ENCODE measurements around the gene TMC5.
A peak's percentile ranks its signal among the peaks of the same experiment; 100 is the strongest.
"Not testable (repeated sequence)": the region's sequence is repeated elsewhere in the genome, so short reads cannot be mapped to it uniquely, and the experiment has no call there.

The TMC5 gene, protein sequence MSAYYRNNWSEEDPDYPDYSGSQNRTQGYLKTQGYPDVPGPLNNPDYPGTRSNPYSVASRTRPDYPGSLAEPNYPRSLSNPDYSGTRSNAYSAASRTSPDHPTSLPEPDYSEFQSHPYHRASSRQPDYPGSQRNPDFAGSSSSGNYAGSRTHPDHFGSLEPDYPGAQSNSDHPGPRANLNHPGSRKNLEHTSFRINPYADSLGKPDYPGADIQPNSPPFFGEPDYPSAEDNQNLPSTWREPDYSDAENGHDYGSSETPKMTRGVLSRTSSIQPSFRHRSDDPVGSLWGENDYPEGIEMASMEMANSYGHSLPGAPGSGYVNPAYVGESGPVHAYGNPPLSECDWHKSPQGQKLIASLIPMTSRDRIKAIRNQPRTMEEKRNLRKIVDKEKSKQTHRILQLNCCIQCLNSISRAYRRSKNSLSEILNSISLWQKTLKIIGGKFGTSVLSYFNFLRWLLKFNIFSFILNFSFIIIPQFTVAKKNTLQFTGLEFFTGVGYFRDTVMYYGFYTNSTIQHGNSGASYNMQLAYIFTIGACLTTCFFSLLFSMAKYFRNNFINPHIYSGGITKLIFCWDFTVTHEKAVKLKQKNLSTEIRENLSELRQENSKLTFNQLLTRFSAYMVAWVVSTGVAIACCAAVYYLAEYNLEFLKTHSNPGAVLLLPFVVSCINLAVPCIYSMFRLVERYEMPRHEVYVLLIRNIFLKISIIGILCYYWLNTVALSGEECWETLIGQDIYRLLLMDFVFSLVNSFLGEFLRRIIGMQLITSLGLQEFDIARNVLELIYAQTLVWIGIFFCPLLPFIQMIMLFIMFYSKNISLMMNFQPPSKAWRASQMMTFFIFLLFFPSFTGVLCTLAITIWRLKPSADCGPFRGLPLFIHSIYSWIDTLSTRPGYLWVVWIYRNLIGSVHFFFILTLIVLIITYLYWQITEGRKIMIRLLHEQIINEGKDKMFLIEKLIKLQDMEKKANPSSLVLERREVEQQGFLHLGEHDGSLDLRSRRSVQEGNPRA

DNA sequence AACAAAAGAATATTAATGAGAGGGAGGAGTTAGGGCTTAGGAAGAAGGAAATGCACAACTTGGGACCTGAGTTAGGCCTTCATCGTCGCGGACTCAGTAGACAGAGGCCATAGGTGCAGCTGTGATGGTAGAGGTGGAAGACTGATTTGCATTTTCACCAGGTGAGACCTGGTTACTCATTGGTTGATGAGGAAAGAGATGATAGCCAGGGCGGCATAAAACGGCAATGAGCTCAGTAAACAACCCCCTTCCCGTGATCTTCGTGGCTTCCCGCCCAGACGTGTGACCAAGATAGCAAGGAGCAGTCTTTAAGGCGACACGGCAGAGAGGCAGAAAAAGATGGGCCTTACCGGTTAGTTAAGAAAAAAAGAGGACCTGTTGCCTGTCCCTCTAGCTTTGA is at the start of gene TMC5:
TMC5 (plus strand) TSS at position 244 of the 400 bp plus-strand sequence. CDS start 22,156 bp downstream, outside the sequence.
- DNase-seq: no peak

DNA sequence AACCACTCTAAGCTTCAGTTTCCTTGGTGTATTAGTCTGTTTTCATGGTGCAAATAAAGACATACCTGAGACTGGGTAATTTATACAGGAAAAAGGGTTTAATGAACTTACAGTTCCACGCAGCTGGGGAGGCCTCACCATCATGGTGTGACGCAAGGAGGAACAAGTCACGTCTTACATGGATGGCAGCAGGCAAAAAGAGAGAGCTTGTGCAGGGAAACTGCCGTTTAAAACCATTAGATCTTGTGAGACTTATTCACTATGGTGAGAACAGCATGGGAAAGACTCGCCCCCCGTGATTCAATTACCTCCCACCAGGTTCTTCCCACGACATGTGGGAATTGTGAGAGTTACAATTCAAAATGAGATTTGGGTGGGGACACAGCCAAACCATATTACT is 45.1 kb upstream of the TMC5 start:
- not testable (repeated sequence) for DNase-seq

DNA sequence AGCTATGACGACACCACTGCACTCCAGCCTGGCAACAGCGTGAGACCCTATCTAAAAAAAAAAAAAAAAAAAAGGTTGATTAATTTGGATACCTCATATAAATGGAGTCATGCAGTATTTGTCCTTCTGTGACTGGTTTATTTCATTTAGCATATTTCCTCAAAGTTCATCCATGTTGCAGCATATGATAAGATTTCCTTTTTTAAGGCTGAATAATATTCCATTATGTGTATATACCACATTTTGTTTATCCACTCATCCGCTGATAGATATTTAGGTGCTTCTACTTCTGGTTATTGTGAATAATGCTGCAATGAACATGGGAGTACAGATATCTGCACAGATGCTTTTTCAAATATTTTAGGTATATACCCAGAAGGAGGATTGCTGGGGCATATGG is 43.3 kb upstream of the TMC5 start:
- DNase-seq: no peak

DNA sequence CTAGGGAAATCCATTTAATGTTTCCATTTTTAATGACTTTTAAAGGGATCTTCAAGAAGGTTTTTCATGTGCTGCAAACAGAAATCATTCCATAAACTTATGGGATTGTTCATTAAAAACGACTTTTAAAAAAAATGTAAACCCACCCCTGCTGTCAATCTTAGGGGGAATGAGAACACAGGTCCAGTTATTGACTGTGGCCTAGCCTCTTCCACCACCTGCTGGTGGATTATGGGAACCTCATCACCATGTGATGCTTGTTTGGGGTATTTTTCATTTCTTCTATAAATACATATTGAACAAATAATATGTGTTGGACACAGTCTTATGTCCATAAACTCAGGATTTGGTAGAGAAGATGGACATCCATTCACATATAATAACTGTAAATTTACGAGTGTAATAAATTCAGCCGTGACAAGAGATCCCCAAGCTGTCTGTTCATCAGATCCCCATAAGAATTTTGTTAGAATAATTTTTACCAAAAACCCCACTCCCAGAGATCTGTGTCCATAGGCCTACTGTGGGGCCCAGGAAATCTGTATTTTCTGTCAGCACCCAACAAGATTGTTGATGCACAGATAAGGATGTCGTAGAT is 42.0 kb upstream of the TMC5 start:
- peak; percentile 9 for DNase-seq

DNA sequence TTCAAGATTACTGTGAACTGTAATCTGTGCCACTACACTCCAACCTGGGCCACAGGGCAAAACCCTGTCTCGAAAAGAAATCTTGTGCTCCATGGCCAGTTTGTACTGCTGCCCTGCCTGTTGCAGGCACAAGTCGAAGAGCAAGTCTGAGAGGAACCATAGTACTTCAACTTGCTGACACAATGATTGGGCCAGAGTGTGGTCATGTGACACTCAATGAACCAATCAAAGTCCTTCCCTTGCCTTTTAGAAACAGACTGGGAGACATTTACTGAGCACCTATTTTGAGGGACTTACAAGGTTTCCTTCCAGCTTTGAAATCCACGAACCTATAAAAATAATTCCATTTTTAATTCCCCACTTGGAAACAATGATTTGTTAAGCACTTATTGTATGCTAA is 39.8 kb upstream of the TMC5 start:
- DNase-seq: no peak

DNA sequence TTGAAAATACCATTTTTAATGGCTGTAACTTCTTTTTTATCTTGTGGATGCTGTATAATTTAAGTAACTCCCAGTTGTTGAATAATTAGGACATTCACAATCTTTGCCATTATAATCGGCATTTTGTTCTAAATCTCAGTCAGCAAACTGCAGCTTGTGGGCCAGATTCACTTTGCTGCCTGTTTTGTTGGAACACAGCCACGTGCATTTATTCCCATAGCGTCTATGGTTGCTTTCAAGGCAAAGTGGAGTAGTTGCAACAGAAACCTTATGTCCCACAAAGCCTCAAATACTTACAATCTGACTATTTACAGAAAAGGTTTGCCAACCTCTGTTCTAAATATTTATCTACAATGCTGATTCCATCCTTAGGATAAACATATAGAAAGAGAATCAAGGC is 39.2 kb upstream of the TMC5 start:
- no peak for DNase-seq

- DNase-seq: no peak
Observed at GRCh38 chr16:19379838-19380237, 37.8 kb upstream of the TMC5 start.

DNA sequence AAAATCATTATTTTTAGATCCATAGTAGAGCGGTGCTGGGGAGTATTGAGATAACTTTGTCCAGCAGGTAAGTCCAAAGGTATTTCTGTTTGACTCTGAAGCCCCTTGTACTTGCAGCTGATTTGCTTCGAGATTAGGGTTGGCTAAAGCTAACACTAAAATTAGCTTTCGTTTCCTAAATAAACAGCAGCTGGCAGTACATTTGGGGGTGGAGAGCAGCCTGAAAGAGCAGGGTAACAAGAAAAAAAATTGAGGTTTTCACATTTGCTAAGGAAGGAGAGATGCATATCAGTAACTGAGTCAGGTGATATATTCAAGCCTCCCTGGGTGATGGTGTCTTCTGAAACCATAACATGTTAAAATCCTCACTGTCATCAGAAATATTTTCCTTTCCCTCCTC is 37.4 kb upstream of the TMC5 start:
- DNase-seq: no peak

- DNase-seq: peak; percentile 23
Observed at GRCh38 chr16:19382084-19382801, 35.4 kb upstream of the TMC5 start.

DNA sequence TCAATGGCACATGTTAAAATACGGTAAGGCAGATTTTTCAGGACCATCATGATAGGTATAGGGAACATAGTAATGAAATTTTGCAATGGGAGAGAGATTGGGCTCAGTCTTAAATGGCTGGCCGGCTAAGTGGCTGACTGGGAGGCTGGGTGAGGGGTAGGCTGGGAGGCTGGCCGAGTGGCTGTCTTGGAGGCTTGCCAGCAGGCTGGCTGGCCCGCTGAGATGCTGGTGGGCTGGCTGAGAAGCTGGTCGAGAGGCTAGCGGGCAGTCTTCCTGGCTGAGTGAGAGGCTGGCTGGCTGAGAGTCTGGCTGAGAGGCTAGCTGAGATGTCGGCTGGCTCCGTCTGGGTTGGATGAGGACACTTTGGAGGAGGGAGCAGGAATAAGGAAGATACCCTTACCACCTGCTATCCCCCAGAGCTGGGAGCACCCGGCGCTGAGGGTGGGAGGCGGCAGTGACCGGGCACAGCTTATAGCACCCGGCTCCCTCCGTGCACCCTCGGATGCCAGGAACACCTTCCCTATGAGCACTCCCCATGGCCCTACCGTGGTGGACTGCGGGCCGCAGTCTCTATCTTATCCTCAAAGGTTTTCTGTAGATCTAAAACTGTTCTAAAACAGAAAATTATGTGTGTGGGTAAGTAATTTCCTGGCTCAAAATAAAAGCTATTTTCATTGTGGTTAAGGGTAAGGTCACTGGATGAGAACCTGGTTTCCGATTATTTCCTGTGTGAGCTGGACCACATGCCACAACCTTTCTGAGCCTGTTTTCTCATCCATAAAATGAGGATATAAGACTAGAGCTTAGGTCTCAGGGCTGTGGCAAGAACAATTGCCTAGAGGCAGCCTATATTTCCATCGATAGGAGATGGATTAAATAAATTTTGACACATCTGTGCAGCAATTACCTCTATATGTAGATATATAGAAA is 34.5 kb upstream of the TMC5 start:
- no peak for DNase-seq

GRCh38 chr16:19384656-19385055 is 33.0 kb upstream of the TMC5 start:
- DNase-seq: no peak

DNA sequence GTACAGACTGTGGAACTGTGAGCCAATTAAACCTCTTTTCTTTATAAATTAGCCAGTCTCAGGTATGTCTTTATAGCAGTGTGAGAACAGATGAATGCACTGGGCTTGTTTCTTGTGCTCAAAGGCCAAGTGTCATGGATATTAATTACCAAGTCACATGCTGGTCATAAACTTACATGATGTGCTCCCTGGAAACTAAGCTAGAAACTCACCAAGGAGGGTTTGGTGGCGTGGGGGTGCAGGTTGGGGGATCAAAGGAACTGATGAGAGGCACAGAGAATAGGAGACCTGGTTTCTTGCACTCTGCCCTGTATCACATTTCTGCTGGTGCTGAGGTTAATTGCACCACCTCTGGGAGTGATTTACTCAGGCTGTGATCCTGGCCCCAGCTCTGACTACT is 31.2 kb upstream of the TMC5 start:
- DNase-seq: no peak

DNA sequence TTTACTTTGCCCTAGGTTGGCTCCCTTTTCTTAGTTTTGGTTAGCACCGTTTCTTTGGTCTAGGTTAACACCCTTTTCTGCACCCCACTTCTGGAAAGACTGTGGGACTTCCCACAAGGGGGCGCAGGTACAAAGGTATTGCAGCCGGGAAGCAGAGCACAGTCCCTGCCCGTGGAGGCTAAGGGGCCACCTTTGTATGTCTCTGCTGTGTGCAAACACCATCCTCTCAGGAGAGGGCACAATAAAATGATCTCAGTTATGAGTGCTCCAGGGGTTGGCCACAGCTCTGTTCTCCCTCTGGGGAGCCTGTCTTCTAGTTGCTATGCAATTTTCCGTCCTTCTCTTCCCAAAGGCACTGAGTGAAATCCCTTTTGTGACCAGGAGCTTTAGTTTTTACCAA is 28.4 kb upstream of the TMC5 start:
- DNase-seq: peak; percentile 29

- not testable (repeated sequence) for DNase-seq
Observed at GRCh38 chr16:19391185-19391776, 26.4 kb upstream of the TMC5 start.

- no peak for DNase-seq
Observed at GRCh38 chr16:19392352-19392751, 25.3 kb upstream of the TMC5 start.

GRCh38 chr16:19393226-19394111 is 24.2 kb upstream of the TMC5 start:
- DNase-seq: peak; percentile 92

DNA sequence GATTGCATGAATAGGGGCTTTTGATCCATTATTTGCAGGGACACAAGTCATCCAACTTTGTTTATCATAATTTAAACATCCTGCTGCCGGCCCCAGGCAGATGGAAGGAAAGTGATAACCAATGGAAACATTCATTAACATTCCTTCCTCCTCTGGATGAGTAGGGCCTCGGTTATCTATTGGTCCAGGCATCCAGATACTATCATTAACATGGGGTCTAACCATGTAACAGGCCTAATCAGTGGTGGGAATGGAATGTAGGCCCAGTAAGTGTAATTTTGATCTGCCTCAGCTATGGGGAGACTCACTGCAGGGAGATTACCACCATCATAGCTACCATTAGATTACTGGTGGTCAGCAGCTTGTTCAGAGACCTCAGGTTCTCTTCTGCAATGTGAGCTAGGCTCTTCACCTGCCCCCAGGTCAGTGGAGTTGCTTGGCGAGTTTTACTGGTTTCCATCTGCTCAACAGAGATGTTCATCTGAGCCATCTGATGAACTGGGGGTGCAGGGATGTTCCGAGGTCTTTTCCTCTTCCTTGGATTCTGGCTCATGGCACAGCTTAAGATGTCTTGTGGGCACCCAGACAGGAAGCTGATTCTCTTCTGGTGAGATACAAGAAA is 21.9 kb upstream of the TMC5 start:
- DNase-seq: not testable (repeated sequence)

GRCh38 chr16:19396555-19397011 is 21.1 kb upstream of the TMC5 start:
- DNase-seq: no peak

DNA sequence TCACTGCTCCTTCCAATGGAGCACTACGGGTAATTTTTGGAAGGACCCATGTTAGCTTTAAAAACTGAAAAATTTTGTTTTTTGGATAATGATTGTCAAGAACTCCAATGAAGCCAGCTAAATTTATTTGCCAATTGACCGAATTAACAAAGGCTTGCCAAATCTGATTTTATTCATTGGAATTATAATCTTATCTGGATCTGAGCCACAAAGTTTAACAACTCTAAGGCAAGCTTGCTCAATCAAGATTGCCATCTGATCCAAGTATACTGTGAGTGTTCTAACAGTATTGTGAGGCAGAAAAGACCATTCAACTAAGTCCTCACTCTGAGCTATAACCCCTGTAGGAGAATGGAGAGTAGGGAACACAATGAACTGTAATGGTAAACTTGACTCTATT is 20.3 kb upstream of the TMC5 start:
- not testable (repeated sequence) for DNase-seq

Measured in NCI-H226 (cell line).